A549 (cell line): ENCODE results near the gene FCER1G.

ENCODE experiments used
- CEBPB ChIP-seq, 2 experiments: fragments of >200 bp in 1 of 2; sonication (Bioruptor Twin) in 1 of 2; formaldehyde crosslinking in 1 of 2; IDR thresholded peaks; 2 replicates each; pipeline ENCODE4 v1.6.1; 2012 to 2016
- CHD2 ChIP-seq: fragments of 150-350 bp; IDR thresholded peaks from 2 replicates; pipeline ENCODE4 v1.6.1; 2014; ENCODE audit warnings: low read length; ENCODE audit not compliant: partially characterized antibody
- CTCF ChIP-seq: fragments of >200 bp; sonication (Bioruptor Twin); formaldehyde crosslinking; IDR thresholded peaks from 3 replicates; pipeline ENCODE4 v1.5.1; 2016
- EHMT2 ChIP-seq: fragments of 200-600 bp; sonication (generic); IDR thresholded peaks from 2 replicates; pipeline ENCODE4 v1.6.1; 2016; ENCODE audit warnings: antibody characterized with exemption, low read depth, mild to moderate bottlenecking, moderate library complexity
- EP300 ChIP-seq, 2 experiments: fragments of >200 bp; sonication (Bioruptor Twin); formaldehyde crosslinking; IDR thresholded peaks; 2 replicates in 1 of 2; 3 replicates in 1 of 2; pipeline ENCODE4 v1.6.1; 2016 to 2017
- ESRRA ChIP-seq: fragments of 150-350 bp; IDR thresholded peaks from 2 replicates; pipeline ENCODE4 v1.6.1; 2014; ENCODE audit warnings: mild to moderate bottlenecking, low read length, borderline replicate concordance
- HOXB13 ChIP-seq: fragments of 250-450 bp; sonication (Bioruptor Pico); IDR thresholded peaks from 2 replicates; pipeline ENCODE4 v1.5.0; 2020; ENCODE audit warnings: low read depth, mild to moderate bottlenecking, moderate library complexity
- KDM1A ChIP-seq: fragments of 200-600 bp; sonication (generic); IDR thresholded peaks from 2 replicates; pipeline ENCODE4 v1.6.1; 2016; ENCODE audit warnings: low read depth, mild to moderate bottlenecking
- MAX ChIP-seq: IDR thresholded peaks from 2 replicates; pipeline ENCODE4 v1.6.1; 2012
- MYC ChIP-seq: IDR thresholded peaks from 2 replicates; pipeline ENCODE4 v1.6.1; 2012; ENCODE audit warnings: mild to moderate bottlenecking, inconsistent platforms, low read length, improper control_type of control experiment, borderline replicate concordance
- POLR2A ChIP-seq: IDR thresholded peaks from 2 replicates; pipeline ENCODE4 v1.6.1; 2012; ENCODE audit warnings: mild to moderate bottlenecking, low read length
- SMC3 ChIP-seq: fragments of >200 bp; sonication (Bioruptor Twin); formaldehyde crosslinking; IDR thresholded peaks from 3 replicates; pipeline ENCODE4 v1.6.1; 2018; ENCODE audit warnings: inconsistent platforms
- SREBF2 ChIP-seq: fragments of 450-650 bp; IDR thresholded peaks from 2 replicates; pipeline ENCODE4 v1.6.1; 2014; ENCODE audit warnings: mild to moderate bottlenecking, moderate library complexity
- TFCP2L1 ChIP-seq: fragments of 250-450 bp; sonication (Bioruptor Pico); IDR thresholded peaks from 2 replicates; pipeline ENCODE4 v1.5.0; 2021; ENCODE audit warnings: mild to moderate bottlenecking

- TF ChIP-seq CTCF (no peak), EHMT2 (no peak), SREBF2 (no peak), POLR2A (no peak), MAX (no peak), SMC3 (no peak), EP300 (IDR thresholded peaks at IDR 0.05) (no peak), MYC (no peak), HOXB13 (CRISPR knock-in tag) (no peak), ESRRA (no peak), KDM1A (no peak), CHD2 (no peak), TFCP2L1 (no peak), CEBPB (IDR thresholded peaks at IDR 0.05) (no peak)
Observed at GRCh38 chr1:161261261-161262235, 46.5 kb downstream of the FCER1G start.
